ENCODE results near the gene CNPY4. TPM values are rescaled to one million over a fixed set of nuclear protein-coding genes. Genes with fewer than 3 reads are reported as not detected.

The CNPY4 gene
- total RNA-seq, 1 donor: 25.0 TPM

GRCh38 chr7:100118388-100119071 lies 904 bp upstream of the CNPY4 start:
- Histone ChIP-seq H3K79me2 (ENCODE audit: insufficient read depth, low read length) (peaks cover 26% of the 10 kb centered on the region), H3K27me3 (ENCODE audit: insufficient read depth, low read length) (no peaks in the 10 kb centered on the region), H3K9me3 (ENCODE audit: low read depth, low read length) (no peaks in the 10 kb centered on the region), H3K27ac (ENCODE audit: low read depth, low read length) (peak overlapping the region; percentile 92), H4K20me1 (ENCODE audit: insufficient read depth, low read length) (no peaks in the 10 kb centered on the region), H2AFZ (ENCODE audit: low read length) (peak overlapping the region; percentile 94), H3K36me3 (ENCODE audit: insufficient read depth, low read length) (peaks cover 12% of the 10 kb centered on the region), H3K4me1 (ENCODE audit: insufficient read depth, low read length) (peaks cover 18% of the 10 kb centered on the region), H3K4me3 (ENCODE audit: insufficient read depth, low read length) (peak overlapping the region; percentile 78), H3K4me2 (ENCODE audit: insufficient read depth, low read length) (peak overlapping the region; percentile 95)
- no peak for DNase-seq (ENCODE audit: insufficient read length, low spot score, missing footprints)
- no peak for TF ChIP-seq CTCF (IDR thresholded peaks at IDR 0.05; ENCODE audit: extremely low read depth, low read depth, low read length)

DNA sequence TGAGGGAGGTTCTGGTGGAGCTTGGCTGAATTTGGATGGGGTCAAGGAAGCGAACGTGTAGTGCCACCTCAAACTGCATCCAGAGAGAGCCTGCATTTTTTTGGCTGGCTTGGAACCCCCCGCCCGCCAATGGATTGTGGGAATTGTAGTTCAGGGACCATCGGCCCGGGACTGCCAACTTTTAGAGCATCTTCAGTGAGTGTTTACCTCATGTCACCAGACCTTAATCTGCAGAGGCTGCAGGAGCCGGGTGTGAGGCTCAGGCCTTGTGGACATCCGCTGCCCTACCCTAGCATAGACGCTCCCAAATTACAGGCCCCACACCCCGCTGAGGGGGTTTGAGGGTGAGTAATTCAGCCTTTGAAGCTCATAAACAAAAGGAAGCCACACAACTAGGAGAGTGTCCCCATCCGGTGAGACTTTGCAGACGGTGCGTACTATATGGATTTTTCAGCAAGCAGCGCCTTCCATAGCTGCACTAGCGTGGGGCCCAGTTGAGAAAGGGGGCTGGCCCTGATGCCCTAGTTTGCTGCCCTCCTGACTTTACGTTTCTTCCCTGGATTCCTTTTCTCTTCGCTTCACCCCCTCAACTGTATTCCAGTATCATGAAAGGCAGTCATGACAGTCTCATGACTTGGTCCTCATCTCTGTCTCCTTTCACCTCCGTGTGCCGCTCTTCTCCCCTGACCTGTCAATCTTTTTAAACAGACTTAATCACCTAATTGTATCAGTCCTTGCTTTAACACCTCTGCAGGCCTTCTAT lies 717 bp downstream of the CNPY4 start:
- H4K20me1 ChIP-seq (ENCODE audit: insufficient read depth, low read length): no peaks in the 10 kb centered on the region

GRCh38 chr7:100120733-100121036 lies 1.3 kb downstream of the CNPY4 start:
- Histone ChIP-seq H4K20me1 (ENCODE audit: insufficient read depth, low read length) (no peaks in the 10 kb centered on the region), H3K4me1 (ENCODE audit: insufficient read depth, low read length) (peaks cover 18% of the 10 kb centered on the region), H3K9me3 (ENCODE audit: low read depth, low read length) (no peaks in the 10 kb centered on the region), H3K27me3 (ENCODE audit: insufficient read depth, low read length) (no peaks in the 10 kb centered on the region), H2AFZ (ENCODE audit: low read length) (peak overlapping the region; percentile 94), H3K4me3 (ENCODE audit: insufficient read depth, low read length) (peak overlapping the region; percentile 78), H3K36me3 (ENCODE audit: insufficient read depth, low read length) (peaks cover 14% of the 10 kb centered on the region), H3K79me2 (ENCODE audit: insufficient read depth, low read length) (peaks cover 26% of the 10 kb centered on the region), H3K4me2 (ENCODE audit: insufficient read depth, low read length) (peak overlapping the region; percentile 95), H3K27ac (ENCODE audit: low read depth, low read length) (peak overlapping the region; percentile 92)
- TF ChIP-seq CTCF (IDR thresholded peaks at IDR 0.05; ENCODE audit: extremely low read depth, low read depth, low read length): no peak
- DNase-seq (ENCODE audit: insufficient read length, low spot score, missing footprints): no peak

More for the DNA sequence above, 717 bp downstream of the CNPY4 start:
- DNase-seq (ENCODE audit: insufficient read length, low spot score, missing footprints): peak; percentile 96
- no peaks in the 10 kb centered on the region for H3K27me3 ChIP-seq (ENCODE audit: insufficient read depth, low read length)
- no peak for TF ChIP-seq CTCF (IDR thresholded peaks at IDR 0.05; ENCODE audit: extremely low read depth, low read depth, low read length)
- H3K79me2 ChIP-seq (ENCODE audit: insufficient read depth, low read length): peaks cover 26% of the 10 kb centered on the region
- H3K9me3 ChIP-seq (ENCODE audit: low read depth, low read length): no peaks in the 10 kb centered on the region
- H3K27ac ChIP-seq (ENCODE audit: low read depth, low read length): peak overlapping the region; percentile 92
- H3K4me2 ChIP-seq (ENCODE audit: insufficient read depth, low read length): peak overlapping the region; percentile 95
- H3K4me3 ChIP-seq (ENCODE audit: insufficient read depth, low read length): peak overlapping the region; percentile 78
- H3K4me1 ChIP-seq (ENCODE audit: insufficient read depth, low read length): peaks cover 18% of the 10 kb centered on the region
- peak overlapping the region; percentile 94 for H2AFZ ChIP-seq (ENCODE audit: low read length)
- H3K36me3 ChIP-seq (ENCODE audit: insufficient read depth, low read length): peaks cover 13% of the 10 kb centered on the region

DNA sequence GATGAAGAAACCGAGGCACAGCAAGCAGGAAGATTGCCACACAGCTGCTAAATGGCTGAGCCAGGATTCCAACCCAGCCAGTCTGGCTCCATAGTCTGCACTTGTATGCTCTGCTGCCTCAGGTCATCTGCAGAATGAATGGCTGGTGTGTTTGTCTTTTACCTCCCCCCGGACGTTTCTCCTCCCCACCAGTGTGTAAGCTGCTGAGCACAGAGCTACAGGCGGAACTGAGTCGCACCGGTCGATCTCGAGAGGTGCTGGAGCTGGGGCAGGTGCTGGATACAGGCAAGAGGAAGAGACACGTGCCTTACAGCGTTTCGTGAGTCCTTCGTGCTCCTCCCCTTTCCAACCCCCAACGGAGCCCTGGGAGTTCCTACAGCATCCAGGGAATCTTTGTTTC lies 2.6 kb downstream of the CNPY4 start:
- no peaks in the 10 kb centered on the region for H4K20me1 ChIP-seq (ENCODE audit: insufficient read depth, low read length)
- no peak for DNase-seq (ENCODE audit: insufficient read length, low spot score, missing footprints)
- TF ChIP-seq CTCF (IDR thresholded peaks at IDR 0.05; ENCODE audit: extremely low read depth, low read depth, low read length): no peak
- no peaks in the 10 kb centered on the region for H3K27me3 ChIP-seq (ENCODE audit: insufficient read depth, low read length)
- H3K79me2 ChIP-seq (ENCODE audit: insufficient read depth, low read length): peaks cover 26% of the 10 kb centered on the region
- no peak overlapping the region for H2AFZ ChIP-seq (ENCODE audit: low read length)
- H3K36me3 ChIP-seq (ENCODE audit: insufficient read depth, low read length): peaks cover 14% of the 10 kb centered on the region
- no peak overlapping the region for H3K4me3 ChIP-seq (ENCODE audit: insufficient read depth, low read length)
- no peaks in the 10 kb centered on the region for H3K9me3 ChIP-seq (ENCODE audit: low read depth, low read length)
- H3K4me2 ChIP-seq (ENCODE audit: insufficient read depth, low read length): no peak overlapping the region
- H3K27ac ChIP-seq (ENCODE audit: low read depth, low read length): no peak overlapping the region
- peaks cover 18% of the 10 kb centered on the region for H3K4me1 ChIP-seq (ENCODE audit: insufficient read depth, low read length)

Data from osteoblast (primary cell).